ENCODE results near the gene CLPTM1.
A peak's percentile ranks its signal among the peaks of the same experiment; 100 is the strongest.
"Not testable (repeated sequence)": the region's sequence is repeated elsewhere in the genome, so short reads cannot be mapped to it uniquely, and the experiment has no call there.

CLPTM1 gene

GRCh38 chr19:44954649-44955504 lies at the start of gene CLPTM1:
CLPTM1 (plus strand) TSS chr19:44955380; CDS start chr19:44955396, 16 bp downstream.
- DNase-seq: peak; percentile 26 to 77

GRCh38 chr19:44905437-44906160 lies 49.6 kb upstream of the CLPTM1 start, which contains the start of gene APOE:
APOE (plus strand) TSS chr19:44905796; CDS start chr19:44906625, 829 bp downstream.
- no peak for DNase-seq

GRCh38 chr19:44907613-44908012 lies 47.6 kb upstream of the CLPTM1 start:
- no peak for DNase-seq

GRCh38 chr19:44908074-44908835 lies 46.9 kb upstream of the CLPTM1 start:
- no peak for DNase-seq

- DNase-seq: no peak
Measured at GRCh38 chr19:44908836-44909261, 46.3 kb upstream of the CLPTM1 start.

GRCh38 chr19:44909775-44910174 lies 45.4 kb upstream of the CLPTM1 start:
- no peak for DNase-seq

- not testable (repeated sequence) for DNase-seq
Measured at GRCh38 chr19:44911896-44912295, 43.3 kb upstream of the CLPTM1 start.

- no peak for DNase-seq
Measured at GRCh38 chr19:44912854-44913253, 42.3 kb upstream of the CLPTM1 start.

GRCh38 chr19:44913512-44914432 lies 41.4 kb upstream of the CLPTM1 start:
- not testable (repeated sequence) for DNase-seq

- peak in 1 of 2 experiments; percentile 13 for DNase-seq
Measured at GRCh38 chr19:44914433-44915206, 40.6 kb upstream of the CLPTM1 start, which contains the start of gene APOC1. APOC1 (plus strand) TSS chr19:44914608; CDS start chr19:44914892, 284 bp downstream.

GRCh38 chr19:44924243-44924725 lies 30.9 kb upstream of the CLPTM1 start:
- DNase-seq: no peak

GRCh38 chr19:44925114-44925891 lies 29.9 kb upstream of the CLPTM1 start:
- DNase-seq: no peak

GRCh38 chr19:44926245-44927077 lies 28.7 kb upstream of the CLPTM1 start:
- not testable (repeated sequence) for DNase-seq

- no peak for DNase-seq
Measured at GRCh38 chr19:44927746-44928145, 27.4 kb upstream of the CLPTM1 start.

GRCh38 chr19:44930088-44930487 lies 25.1 kb upstream of the CLPTM1 start:
- DNase-seq: no peak

GRCh38 chr19:44931541-44931940 lies 23.6 kb upstream of the CLPTM1 start:
- no peak for DNase-seq

GRCh38 chr19:44939668-44940067 lies 15.5 kb upstream of the CLPTM1 start:
- DNase-seq: no peak

- DNase-seq: no peak
Measured at GRCh38 chr19:44942067-44942571, 13.1 kb upstream of the CLPTM1 start, which contains the start of gene APOC4. APOC4 (plus strand) TSS chr19:44942237; CDS start chr19:44942278, 41 bp downstream.

Data from cerebellar nuclear complex (tissue), 1 donor.